SIG-M5 treated with dmso at 0.1 percent for 504 hours (cell line): ENCODE measurements around the gene BANK1.

Experiments
- DNase-seq: peaks from one replicate; lab custom pipeline; 2025; ENCODE audit not compliant: unreplicated experiment; lab: John Stamatoyannopoulos, UW

The BANK1 gene

GRCh38 chr4:102114118-102114630 lies 323.6 kb downstream of the BANK1 start:
- DNase-seq: no peak

GRCh38 chr4:102116121-102116520 lies 325.6 kb downstream of the BANK1 start:
- DNase-seq: no peak

GRCh38 chr4:102120846-102121245 lies 330.3 kb downstream of the BANK1 start:
- DNase-seq: no peak
